Astrocyte (in vitro differentiated cells and primary cell): Measurements from ENCODE around the gene GDNF.

Experiments
- EZH2 ChIP-seq: IDR thresholded peaks from 2 replicates; pipeline ENCODE4 v1.6.1; 2012; ENCODE audit warnings: mild to moderate bottlenecking, low read length, inconsistent platforms; ENCODE audit not compliant: insufficient read depth
- TF ChIP-seq, protein P1 (sequence below): IDR thresholded peaks from 2 replicates; pipeline ENCODE4 v1.5.1; 2011; ENCODE audit warnings: low read depth, mild to moderate bottlenecking, inconsistent platforms, low read length, moderate library complexity; ENCODE audit not compliant: insufficient read depth

DNA sequence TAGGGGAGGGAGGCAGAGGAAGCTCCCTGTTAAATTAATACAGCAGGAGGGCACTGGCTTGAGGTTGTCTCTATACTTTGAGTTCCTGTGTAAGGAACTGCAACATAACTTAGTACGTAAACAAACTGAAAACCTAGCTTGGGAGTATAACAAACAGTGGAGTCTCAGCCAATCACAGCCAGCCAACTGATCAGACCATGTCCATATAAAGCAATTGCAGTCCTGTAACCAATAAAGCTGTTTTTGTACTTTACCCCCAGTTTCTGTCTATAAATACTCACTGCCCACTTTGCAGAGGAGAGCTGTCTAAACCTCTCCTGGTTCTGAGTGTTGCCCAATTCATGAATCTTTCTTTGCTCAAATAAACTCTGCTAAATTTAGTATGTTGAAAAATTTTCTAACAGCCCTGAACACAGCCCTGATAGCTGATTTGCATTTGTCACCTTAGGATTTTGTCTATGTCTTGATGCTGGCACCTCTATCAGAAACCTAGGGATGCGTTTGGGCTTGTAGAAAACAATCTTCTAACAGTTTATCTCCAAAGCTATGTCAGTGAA lies 39.9 kb downstream of the GDNF start:
- TF ChIP-seq, protein P1, sequence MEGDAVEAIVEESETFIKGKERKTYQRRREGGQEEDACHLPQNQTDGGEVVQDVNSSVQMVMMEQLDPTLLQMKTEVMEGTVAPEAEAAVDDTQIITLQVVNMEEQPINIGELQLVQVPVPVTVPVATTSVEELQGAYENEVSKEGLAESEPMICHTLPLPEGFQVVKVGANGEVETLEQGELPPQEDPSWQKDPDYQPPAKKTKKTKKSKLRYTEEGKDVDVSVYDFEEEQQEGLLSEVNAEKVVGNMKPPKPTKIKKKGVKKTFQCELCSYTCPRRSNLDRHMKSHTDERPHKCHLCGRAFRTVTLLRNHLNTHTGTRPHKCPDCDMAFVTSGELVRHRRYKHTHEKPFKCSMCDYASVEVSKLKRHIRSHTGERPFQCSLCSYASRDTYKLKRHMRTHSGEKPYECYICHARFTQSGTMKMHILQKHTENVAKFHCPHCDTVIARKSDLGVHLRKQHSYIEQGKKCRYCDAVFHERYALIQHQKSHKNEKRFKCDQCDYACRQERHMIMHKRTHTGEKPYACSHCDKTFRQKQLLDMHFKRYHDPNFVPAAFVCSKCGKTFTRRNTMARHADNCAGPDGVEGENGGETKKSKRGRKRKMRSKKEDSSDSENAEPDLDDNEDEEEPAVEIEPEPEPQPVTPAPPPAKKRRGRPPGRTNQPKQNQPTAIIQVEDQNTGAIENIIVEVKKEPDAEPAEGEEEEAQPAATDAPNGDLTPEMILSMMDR: no peak
- no peak for TF ChIP-seq EZH2
